K562 (cell line): ENCODE data around the gene SPTBN5. TPM values are rescaled to one million over a fixed set of nuclear protein-coding genes. Genes with fewer than 3 reads are reported as not detected.

ENCODE experiments used
- ATAC-seq: fragments of 200-7000 bp; cut with Tn5 transposase; 3 replicates; pipeline ENCODE4 v1.9.1; 2020; ENCODE audit warnings: moderate library complexity
- BruUV-seq: library from RNA; stranded (reverse); fragments of 400-500 nt; replicated peaks from 2 replicates; lab custom pipeline; 2021; lab: Mats Ljungman, UMichigan
- CTCF ChIA-PET: fragments of 300-600 bp; formaldehyde crosslinking; extraction: SDS; loops from one replicate; lab custom pipeline; 2021; ENCODE audit warnings: low intra/inter-chr PET ratio; lab: Yijun Ruan, JAX
- POLR2A ChIA-PET: fragments of 300-600, 350-650 bp; sonication (Branson Sonifier 250); formaldehyde crosslinking; extraction: SDS; loops from one replicate; lab custom pipeline; 2021; ENCODE audit warnings: antibody characterized with exemption, inconsistent platforms; lab: Yijun Ruan, JAX
- DNase-seq, 4 experiments: peaks; one replicate each; pipeline versions ENCODE4 v3.0.0 to v3.0.0-alpha.2; 2011 to 2018; ENCODE audit warnings: low spot score in 3 of 4, mixed read lengths in 3 of 4; ENCODE audit errors: extremely low read depth in 1 of 4
- FAIRE-seq: peaks from 2 replicates; lab custom pipeline; 2011; peaks lifted over from hg19 to GRCh38; lab: Jason Lieb, UNC
- H2AFZ ChIP-seq: 2 replicates; pipeline ENCODE4 v1.6.0; 2011; ENCODE audit warnings: low read depth, low read length, control low read depth, inconsistent platforms
- H3K27ac ChIP-seq: fragments of 200-600 bp; 3 replicates; pipeline ENCODE4 v1.8.0; 2011; ENCODE audit warnings: low read depth, mild to moderate bottlenecking, control low read depth, inconsistent platforms, low read length, moderate library complexity, mixed read lengths; ENCODE audit errors: extremely low read depth
- H3K27me3 ChIP-seq, 2 experiments: fragments of 300-600 bp in 1 of 2; 2 replicates in 1 of 2; 3 replicates in 1 of 2; pipeline versions ENCODE4 v1.6.0 to v1.8.0; 2011; ENCODE audit warnings: inconsistent platforms in 2 of 2, low read length in 2 of 2, mild to moderate bottlenecking in 1 of 2, mixed read lengths in 1 of 2, moderate library complexity in 1 of 2; ENCODE audit not compliant: control insufficient read depth in 2 of 2, insufficient read depth in 2 of 2
- H3K36me3 ChIP-seq: fragments of 300-600 bp; 3 replicates; pipeline ENCODE4 v1.8.0; 2011; ENCODE audit warnings: mild to moderate bottlenecking, low read length, inconsistent platforms; ENCODE audit not compliant: control insufficient read depth, insufficient read depth
- H3K4me1 ChIP-seq, 2 experiments: fragments of 200-600 bp in 1 of 2; replicated peaks in 1 of 2; 2 replicates in 1 of 2; 3 replicates in 1 of 2; pipeline versions ENCODE4 v1.5.1 to v1.8.0; 2011; ENCODE audit warnings: inconsistent platforms in 2 of 2, low read length in 2 of 2, mild to moderate bottlenecking in 1 of 2, mixed read lengths in 1 of 2, moderate library complexity in 1 of 2; ENCODE audit not compliant: control insufficient read depth in 2 of 2, insufficient read depth in 2 of 2
- H3K4me2 ChIP-seq: 2 replicates; pipeline ENCODE4 v1.6.1; 2011; ENCODE audit warnings: low read length, control low read depth, inconsistent platforms, mixed read lengths; ENCODE audit not compliant: insufficient read depth
- H3K4me3 ChIP-seq: fragments of 200-600 bp; sonication (generic), shearing (Covaris generic); 2 replicates; pipeline ENCODE4 v1.5.1; 2016; ENCODE audit warnings: control low read depth, inconsistent platforms
- H3K79me2 ChIP-seq: fragments of 200-600 bp; 3 replicates; pipeline ENCODE4 v1.8.0; 2011; ENCODE audit warnings: low read length, inconsistent platforms; ENCODE audit not compliant: control insufficient read depth, insufficient read depth
- H3K9ac ChIP-seq, 2 experiments: 2 replicates each; pipeline versions ENCODE4 v1.6.0 to v1.6.1; 2011; ENCODE audit warnings: low read depth in 2 of 2, low read length in 2 of 2, control low read depth in 1 of 2, inconsistent platforms in 1 of 2, mild to moderate bottlenecking in 1 of 2, mixed read lengths in 1 of 2; ENCODE audit not compliant: insufficient read depth in 1 of 2
- H3K9me1 ChIP-seq: one replicate; pipeline ENCODE4 v1.6.0; 2011; ENCODE audit warnings: inconsistent platforms, mild to moderate bottlenecking, low read length, moderate library complexity; ENCODE audit not compliant: control insufficient read depth, insufficient read depth
- H3K9me3 ChIP-seq: replicated peaks from 2 replicates; pipeline ENCODE4 v1.5.1; 2011; ENCODE audit warnings: low read depth, low read length, inconsistent platforms; ENCODE audit not compliant: control insufficient read depth, insufficient read depth
- H4K20me1 ChIP-seq: replicated peaks from 2 replicates; pipeline ENCODE4 v1.6.1; 2011; ENCODE audit warnings: low read length, inconsistent platforms, mixed read lengths; ENCODE audit not compliant: control insufficient read depth, insufficient read depth
- ATF3 ChIP-seq, 2 experiments: fragments of 450-650 bp in 1 of 2; sonication (generic) in 1 of 2; formaldehyde crosslinking in 1 of 2; IDR thresholded peaks in 1 of 2; conservative IDR thresholded peaks in 1 of 2; 2 replicates each; pipeline versions ENCODE4 v1.6.1 to v1.8.1; 2016 to 2023; ENCODE audit warnings: mild to moderate bottlenecking in 2 of 2, moderate library complexity in 2 of 2, inconsistent platforms in 1 of 2, missing genetic modification reagents in 1 of 2
- ATF7 ChIP-seq: fragments of 450-650 bp; IDR thresholded peaks from 2 replicates; pipeline ENCODE4 v1.7.1; 2014; ENCODE audit warnings: mild to moderate bottlenecking, moderate library complexity
- CEBPG ChIP-seq, 3 experiments: fragments of 200-800 bp in 1 of 3; sonication (Bioruptor generic) in 1 of 3; sonication (generic) in 1 of 3; formaldehyde crosslinking in 1 of 3; IDR thresholded peaks in 2 of 3; conservative IDR thresholded peaks in 1 of 3; 2 replicates each; pipeline versions ENCODE4 v1.6.1 to v1.8.0; 2016 to 2022; ENCODE audit warnings: missing compliant biosample characterization in 2 of 3, missing genetic modification characterization in 2 of 3, mild to moderate bottlenecking in 1 of 3, missing genetic modification reagents in 1 of 3
- CTCFL ChIP-seq: IDR thresholded peaks from 2 replicates; pipeline ENCODE4 v1.6.1; 2011; ENCODE audit warnings: borderline replicate concordance, low read depth, mild to moderate bottlenecking, moderate library complexity, low read length; ENCODE audit not compliant: insufficient read depth, poor library complexity, severe bottlenecking
- EHMT2 ChIP-seq: fragments of 450-650 bp; IDR thresholded peaks from 2 replicates; pipeline ENCODE4 v1.6.1; 2018; ENCODE audit warnings: antibody characterized with exemption
- HNRNPH1 ChIP-seq: fragments of 200-400 bp; formaldehyde crosslinking; optimal IDR thresholded peaks from 2 replicates; pipeline ENCODE3; 2017; ENCODE audit warnings: low read depth, mild to moderate bottlenecking, low read length, moderate library complexity
- NBN ChIP-seq: fragments of 450-650 bp; IDR thresholded peaks from 2 replicates; pipeline ENCODE4 v1.6.1; 2016; ENCODE audit warnings: low read depth, mild to moderate bottlenecking
- TCF15 ChIP-seq: fragments of 250-450 bp; sonication (Bioruptor Pico); IDR thresholded peaks from 2 replicates; pipeline ENCODE4 v1.8.0; 2022; ENCODE audit warnings: moderate library complexity, mild to moderate bottlenecking, inconsistent platforms
- TEAD1 ChIP-seq, 2 experiments: fragments of 450-650 bp in 1 of 2; sonication (generic) in 1 of 2; formaldehyde crosslinking; IDR thresholded peaks; 2 replicates each; pipeline versions ENCODE4 v1.4.0 to v1.8.0; 2020 to 2022; ENCODE audit warnings: mild to moderate bottlenecking in 2 of 2, missing genetic modification reagents in 1 of 2
- ZBTB12 ChIP-seq: fragments of 250-450 bp; sonication (Bioruptor Pico); IDR thresholded peaks from 2 replicates; pipeline ENCODE4 v1.4.0; 2020
- ZBTB34 ChIP-seq: fragments of 250-450 bp; sonication (Bioruptor Pico); IDR thresholded peaks from 2 replicates; pipeline ENCODE4 v1.8.0; 2021; ENCODE audit warnings: mild to moderate bottlenecking, moderate library complexity
- WGBS: fragments of 100-300 bp; shearing (Covaris generic); methylation state at CpG from one replicate; pipeline ENCODE4 v1.1.6; 2016; ENCODE audit warnings: low coverage, mixed read lengths; ENCODE audit not compliant: insufficient coverage; ENCODE audit errors: missing lambda C conversion rate; 5-methylcytosine and 5-hydroxymethylcytosine counted together
- in situ Hi-C: fragments of 300-500 bp; cut with MboI; formaldehyde crosslinking; loops from 4 replicates; pipeline ENCODE4 v1.15.0; 2018; ENCODE audit warnings: inconsistent platforms, mixed read lengths
- intact Hi-C: fragments of 100-400 bp; cut with micrococcal nuclease; formaldehyde crosslinking; loops from 2 replicates; pipeline ENCODE4 v1.14.2; 2022
- polyA plus RNA-seq, 8 experiments: library from polyadenylated mRNA; depleted of rRNA in 4 of 8; stranded (reverse) in 5 of 8; unstranded in 3 of 8; fragments of >200 nt; fragmentation: Nextera tagmentation in 2 of 8; fragmentation: Illumina TruSeq in 1 of 8; extraction: Ambion mirVana in 2 of 8; extraction: Trizol in 1 of 8; gene quantifications; 2 replicates each; pipeline versions ENCODE4 v1.2.1 to v1.2.3, GENCODE V29; 2011 to 2014; ENCODE audit warnings: inconsistent platforms in 1 of 8, missing spikeins in 1 of 8
- total RNA-seq, 7 experiments: library from RNA; depleted of rRNA in 6 of 7; stranded (reverse); fragments of >200 nt in 6 of 7; fragmentation: Illumina TruSeq in 2 of 7; extraction: Trizol in 2 of 7; gene quantifications; 2 replicates each; pipeline versions ENCODE4 v1.2.1 to v1.2.3, GENCODE V29; 2011 to 2021; ENCODE audit warnings: low replicate concordance in 1 of 7

The SPTBN5 gene
- total and polyA plus RNA-seq, 9 of the 15 experiments (the other 6 are each of a cell fraction or from before 2014, with no cell fraction given): 0.02 TPM; not detected in 8

GRCh38 chr15:41894791-41895463, 1.1 kb upstream of the SPTBN5 start:
- POLR2A ChIA-PET: interaction anchor here (0.9 to 1.1 kb wide), 2 partner anchors 8 to 12 kb away, joined by 3 read pairs; no protein-coding TSS in a partner anchor
- no peaks in the 10 kb centered on the region for H3K36me3 ChIP-seq
- in situ Hi-C loops (no loop called here), intact Hi-C loops (no loop called here)
- H3K9ac ChIP-seq: peak overlapping the region in 1 of 2 experiments; percentile 43; a peak in 2 of 4 replicates
- peak; percentile 90 for ATAC-seq
- no peaks in the 10 kb centered on the region for H3K79me2 ChIP-seq
- CTCF ChIA-PET: no interaction called here
- peak; percentile 63 to 73 (median 67) for DNase-seq
- no peak overlapping the region for H3K4me3 ChIP-seq
- FAIRE-seq: no peak
- no peak overlapping the region for H3K27ac ChIP-seq
- no peak overlapping the region; the same call in 1 of the 2 replicates for H3K4me2 ChIP-seq
- BruUV-seq: no TSS peak
- peaks cover 0 to 24% of the 10 kb centered on the region in 2 experiments; a peak in 3 of 5 replicates for H3K4me1 ChIP-seq
- WGBS: 11% methylated on average over 21 of the region's 24 CpGs
- peak overlapping the region; percentile 48; the same call in 1 of the 2 replicates for H2AFZ ChIP-seq
- no peaks in the 10 kb centered on the region for H3K9me3 ChIP-seq
- peaks cover 7 to 29% of the 10 kb centered on the region in 2 experiments; a peak in 3 of 5 replicates for H3K27me3 ChIP-seq
- peaks cover 9% of the 10 kb centered on the region; the same call in 1 of the 2 replicates for H4K20me1 ChIP-seq
- peaks cover 3% of the 10 kb centered on the region for H3K9me1 ChIP-seq
- peak; percentile 33; the same call in 1 of the 2 replicates for TF ChIP-seq ATF7
- TF ChIP-seq TEAD1 (CRISPR knock-in tag; IDR thresholded peaks at IDR 0.05): no peak
- no peak for TF ChIP-seq ZBTB12 (CRISPR knock-in tag)
- peak; percentile 78 for TF ChIP-seq CEBPG (CRISPR knock-in tag; IDR thresholded peaks at IDR 0.05)
- TF ChIP-seq CEBPG (tag; conservative IDR thresholded peaks at IDR 0.05 in 1 of 2, IDR thresholded peaks at IDR 0.05 in 1 of 2): no peak
- TF ChIP-seq ZBTB34 (CRISPR knock-in tag): no peak
- TF ChIP-seq ATF3 (IDR thresholded peaks at IDR 0.05): peak; percentile 84
- TF ChIP-seq ATF3 (CRISPR knock-in tag; conservative IDR thresholded peaks at IDR 0.05): no peak
- TF ChIP-seq EHMT2: no peak
- TF ChIP-seq CTCFL: peak; percentile 9
- no peak for TF ChIP-seq HNRNPH1
- TF ChIP-seq TCF15 (CRISPR knock-in tag): no peak
- TF ChIP-seq NBN: no peak
